Measurements from ENCODE around the gene HOXD4. TPM values are rescaled to one million over a fixed set of nuclear protein-coding genes. Genes with fewer than 3 reads are reported as not detected.
A peak's percentile ranks its signal among the peaks of the same experiment; 100 is the strongest.

Gene HOXD4
- total RNA-seq, 4 donors from 2014 or later: 1.9 to 3.1 TPM; not detected in 2

DNA sequence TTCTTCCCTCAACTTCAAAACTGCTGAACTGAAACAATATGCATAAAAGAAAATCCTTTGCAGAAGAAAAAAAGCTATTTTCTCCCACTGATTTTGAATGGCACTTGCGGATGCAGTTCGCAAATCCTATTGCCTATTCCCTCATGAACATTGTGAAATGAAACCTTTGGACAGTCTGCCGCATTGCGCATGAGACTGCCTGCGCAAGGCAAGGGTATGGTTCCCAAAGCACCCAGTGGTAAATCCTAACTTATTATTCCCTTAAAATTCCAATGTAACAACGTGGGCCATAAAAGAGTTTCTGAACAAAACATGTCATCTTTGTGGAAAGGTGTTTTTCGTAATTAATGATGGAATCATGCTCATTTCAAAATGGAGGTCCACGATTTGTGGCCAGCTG, 13.4 kb upstream of the HOXD4 start:
- Histone ChIP-seq H3K9me3 (no peaks in the 10 kb centered on the region), H3K27me3 (peaks cover 89% of the 10 kb centered on the region), H3K36me3 (no peaks in the 10 kb centered on the region), H3K27ac (peak overlapping the region; percentile 78), H3K4me1 (peaks cover 53% of the 10 kb centered on the region), H3K4me3 (peak overlapping the region; percentile 61)
- no peak for TF ChIP-seq POLR2A (IDR thresholded peaks at IDR 0.05)
- no peak for TF ChIP-seq EP300 (IDR thresholded peaks at IDR 0.05)
- TF ChIP-seq POLR2AphosphoS5 (IDR thresholded peaks at IDR 0.05): no peak
- TF ChIP-seq, protein P1, sequence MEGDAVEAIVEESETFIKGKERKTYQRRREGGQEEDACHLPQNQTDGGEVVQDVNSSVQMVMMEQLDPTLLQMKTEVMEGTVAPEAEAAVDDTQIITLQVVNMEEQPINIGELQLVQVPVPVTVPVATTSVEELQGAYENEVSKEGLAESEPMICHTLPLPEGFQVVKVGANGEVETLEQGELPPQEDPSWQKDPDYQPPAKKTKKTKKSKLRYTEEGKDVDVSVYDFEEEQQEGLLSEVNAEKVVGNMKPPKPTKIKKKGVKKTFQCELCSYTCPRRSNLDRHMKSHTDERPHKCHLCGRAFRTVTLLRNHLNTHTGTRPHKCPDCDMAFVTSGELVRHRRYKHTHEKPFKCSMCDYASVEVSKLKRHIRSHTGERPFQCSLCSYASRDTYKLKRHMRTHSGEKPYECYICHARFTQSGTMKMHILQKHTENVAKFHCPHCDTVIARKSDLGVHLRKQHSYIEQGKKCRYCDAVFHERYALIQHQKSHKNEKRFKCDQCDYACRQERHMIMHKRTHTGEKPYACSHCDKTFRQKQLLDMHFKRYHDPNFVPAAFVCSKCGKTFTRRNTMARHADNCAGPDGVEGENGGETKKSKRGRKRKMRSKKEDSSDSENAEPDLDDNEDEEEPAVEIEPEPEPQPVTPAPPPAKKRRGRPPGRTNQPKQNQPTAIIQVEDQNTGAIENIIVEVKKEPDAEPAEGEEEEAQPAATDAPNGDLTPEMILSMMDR (IDR thresholded peaks at IDR 0.05): no peak
- DNase-seq (ENCODE audit: low spot score in 2 of 2): no peak
- WGBS: 60% methylated on average over 8 of the region's 8 CpGs

DNA sequence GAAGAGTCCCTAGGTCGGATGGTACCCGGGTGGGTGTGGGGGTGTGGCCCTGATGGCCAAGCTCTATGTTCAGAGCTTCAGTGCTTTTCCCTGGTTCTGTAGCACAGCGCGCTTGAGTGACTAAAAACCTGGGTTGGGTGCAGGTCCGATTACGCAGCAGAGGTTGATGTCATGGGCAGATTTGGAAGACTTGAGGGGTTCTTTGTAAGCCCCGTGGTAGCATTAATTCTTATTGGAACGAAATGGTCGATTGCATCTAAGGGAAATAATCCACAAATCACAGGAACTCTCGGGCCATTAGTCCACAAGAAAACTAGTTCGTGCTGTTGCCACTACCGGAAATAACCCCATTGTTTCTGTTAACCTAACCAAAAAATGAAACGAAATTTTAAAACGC, 12.8 kb upstream of the HOXD4 start:
- peaks cover 89% of the 10 kb centered on the region for H3K27me3 ChIP-seq
- DNase-seq (ENCODE audit: low spot score in 2 of 2): peak; percentile 61 to 69
- H3K27ac ChIP-seq: peak overlapping the region; percentile 78

DNA sequence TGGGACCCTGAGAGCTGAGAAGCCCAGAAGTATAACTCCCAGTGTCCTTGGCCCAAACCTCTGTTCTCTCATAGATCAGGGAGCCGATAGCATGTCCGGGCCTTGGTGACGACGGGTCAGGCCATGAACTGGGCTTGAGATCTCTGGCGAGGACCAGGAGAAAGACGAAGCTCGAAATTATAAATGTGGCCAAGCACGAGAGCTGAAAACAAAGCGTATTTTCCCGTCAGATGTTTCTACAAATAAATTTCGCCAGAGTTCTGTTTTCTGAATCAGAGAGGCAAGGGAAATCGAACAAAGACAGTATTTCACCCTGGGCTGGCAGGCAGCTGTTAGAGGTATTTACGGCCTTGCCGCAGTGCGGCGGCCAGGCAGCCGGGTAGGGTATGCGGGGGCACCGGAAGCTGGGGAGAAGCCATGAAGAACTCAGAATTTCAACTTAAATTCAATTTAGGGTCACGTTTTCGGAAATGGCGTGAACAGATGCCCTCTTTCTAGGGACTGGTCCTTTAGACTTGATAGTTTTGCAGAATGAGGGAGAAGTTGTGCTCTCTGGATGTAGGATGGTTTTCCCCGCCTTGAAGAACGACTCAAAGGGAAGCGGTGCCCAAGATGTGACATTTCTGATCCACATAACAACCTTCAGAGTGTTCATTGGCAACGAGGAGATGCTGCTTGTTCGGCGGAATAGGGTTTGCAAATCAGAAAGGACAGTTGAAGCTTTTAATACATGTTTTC, 12.3 kb upstream of the HOXD4 start:
- TF ChIP-seq, protein P1 (IDR thresholded peaks at IDR 0.05): no peak
- TF ChIP-seq POLR2AphosphoS5 (IDR thresholded peaks at IDR 0.05) (no peak), POLR2A (IDR thresholded peaks at IDR 0.05) (no peak), EP300 (IDR thresholded peaks at IDR 0.05) (no peak)
- H3K27ac ChIP-seq: peak overlapping the region; percentile 78
- peaks cover 50% of the 10 kb centered on the region for H3K4me1 ChIP-seq
- peak; percentile 56 to 68 for DNase-seq (ENCODE audit: low spot score in 2 of 2)
- no peaks in the 10 kb centered on the region for H3K9me3 ChIP-seq
- peak overlapping the region; percentile 61 for H3K4me3 ChIP-seq
- H3K36me3 ChIP-seq: no peaks in the 10 kb centered on the region
- 47% methylated on average over 28 of the region's 28 CpGs for WGBS
- H3K27me3 ChIP-seq: peaks cover 89% of the 10 kb centered on the region

More for the DNA sequence above, 12.8 kb upstream of the HOXD4 start:
- WGBS: 36% methylated on average over 14 of the region's 14 CpGs
- H3K9me3 ChIP-seq: no peaks in the 10 kb centered on the region
- peak overlapping the region; percentile 61 for H3K4me3 ChIP-seq
- peaks cover 50% of the 10 kb centered on the region for H3K4me1 ChIP-seq
- H3K36me3 ChIP-seq: no peaks in the 10 kb centered on the region
- TF ChIP-seq POLR2AphosphoS5 (IDR thresholded peaks at IDR 0.05) (no peak), POLR2A (IDR thresholded peaks at IDR 0.05) (no peak), EP300 (IDR thresholded peaks at IDR 0.05) (no peak)
- TF ChIP-seq, protein P1 (IDR thresholded peaks at IDR 0.05): no peak

DNA sequence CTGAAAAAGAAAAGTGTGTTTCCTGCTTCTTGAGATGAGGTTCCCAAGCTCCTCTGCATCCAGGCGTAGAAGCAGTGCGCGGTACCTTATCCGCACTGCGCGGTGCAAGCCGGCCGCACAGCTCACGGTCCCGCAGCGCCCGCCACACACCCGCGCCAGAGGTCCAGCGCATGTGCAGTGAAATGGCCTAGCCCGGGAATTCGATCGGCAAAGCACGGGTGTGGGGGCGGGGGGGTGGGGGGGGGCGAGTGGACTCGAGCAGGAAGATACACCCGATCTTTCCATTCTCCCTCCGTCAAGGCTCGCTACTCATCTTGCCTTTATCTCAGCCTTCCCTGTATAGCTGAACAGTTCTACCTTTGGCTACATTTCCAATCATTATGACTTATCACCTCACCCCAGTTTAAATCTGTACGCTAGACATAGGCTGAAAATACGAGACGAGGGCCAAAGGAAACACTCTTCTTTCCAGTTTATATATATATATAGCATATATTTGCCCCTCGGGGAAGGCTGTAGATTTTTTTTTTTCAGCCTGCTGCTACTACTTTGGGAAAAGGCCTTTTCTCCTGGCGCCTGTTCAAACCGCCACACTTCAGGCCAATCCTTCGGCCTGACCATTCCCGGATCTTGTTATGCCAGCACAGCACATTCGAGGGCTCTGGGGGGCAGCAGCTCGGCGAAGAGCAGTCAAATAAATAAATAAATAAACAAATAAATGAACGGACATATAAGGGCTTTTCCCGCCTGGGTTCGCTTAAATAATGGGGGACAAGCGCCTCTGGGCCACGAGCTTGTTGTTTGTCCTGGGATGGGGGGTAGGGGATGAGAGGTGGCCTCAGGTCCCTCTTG, 11.5 kb upstream of the HOXD4 start:
- WGBS: 17% methylated on average over 25 of the region's 41 CpGs
- H3K4me1 ChIP-seq: peaks cover 48% of the 10 kb centered on the region
- DNase-seq (ENCODE audit: low spot score in 2 of 2): peak; percentile 69 to 72
- peaks cover 86% of the 10 kb centered on the region for H3K27me3 ChIP-seq
- H3K4me3 ChIP-seq: peak overlapping the region; percentile 61
- no peaks in the 10 kb centered on the region for H3K9me3 ChIP-seq
- no peaks in the 10 kb centered on the region for H3K36me3 ChIP-seq
- TF ChIP-seq EP300 (IDR thresholded peaks at IDR 0.05): no peak
- TF ChIP-seq, protein P1 (IDR thresholded peaks at IDR 0.05): no peak
- TF ChIP-seq POLR2A (IDR thresholded peaks at IDR 0.05): no peak
- TF ChIP-seq POLR2AphosphoS5 (IDR thresholded peaks at IDR 0.05): no peak
- peak overlapping the region; percentile 78 for H3K27ac ChIP-seq

Measured in suprapubic skin (tissue), 4 donors.